Right atrium auricular region (tissue), 2 donors: ENCODE results near the gene IL4. TPM values are rescaled to one million over a fixed set of nuclear protein-coding genes. Genes with fewer than 3 reads are reported as not detected.

Experiments
- DNase-seq: peaks from one replicate; pipeline ENCODE4 v3.0.0-alpha.2; 2019; ENCODE audit warnings: low spot score
- H3K27ac ChIP-seq, 2 donors: fragments of 200-600 bp; sonication (generic); 1 replicate in 1 of 2; 2 replicates in 1 of 2; pipeline ENCODE4 v1.5.1; 2016 to 2019
- H3K27me3 ChIP-seq, 2 donors: fragments of 200-600 bp; sonication (generic); one replicate each; pipeline versions ENCODE4 v1.5.1 to v1.6.0; 2017 to 2019
- H3K36me3 ChIP-seq: fragments of 200-600 bp; sonication (generic); one replicate; pipeline ENCODE4 v1.5.1; 2016
- H3K4me1 ChIP-seq, 2 donors: fragments of 200-600 bp; sonication (generic); one replicate each; pipeline versions ENCODE4 v1.5.1 to v1.6.0; 2017 to 2019
- H3K4me3 ChIP-seq, 2 donors: fragments of 200-600 bp; sonication (generic); 1 replicate in 1 of 2; 2 replicates in 1 of 2; pipeline ENCODE4 v1.5.1; 2017 to 2019; ENCODE audit warnings: mild to moderate bottlenecking in 1 of 2, moderate library complexity in 1 of 2
- H3K9me3 ChIP-seq, 2 donors: fragments of 200-600 bp; sonication (generic); one replicate each; pipeline ENCODE4 v1.5.1; 2019
- total RNA-seq, 2 donors: library from RNA; depleted of rRNA; stranded (reverse); fragments of >200 nt; gene quantifications; one replicate each; pipeline ENCODE4 v1.1.0, GENCODE V29; 2016
- TF ChIP-seq, protein P1 (sequence below), 2 donors: fragments of 200-600 bp; sonication (generic); IDR thresholded peaks; one replicate each; pipeline ENCODE4 v1.5.1; 2019; ENCODE audit warnings: antibody characterized with exemption in 2 of 2

IL4 gene
- total RNA-seq, 2 donors from 2014 or later = not detected

DNA sequence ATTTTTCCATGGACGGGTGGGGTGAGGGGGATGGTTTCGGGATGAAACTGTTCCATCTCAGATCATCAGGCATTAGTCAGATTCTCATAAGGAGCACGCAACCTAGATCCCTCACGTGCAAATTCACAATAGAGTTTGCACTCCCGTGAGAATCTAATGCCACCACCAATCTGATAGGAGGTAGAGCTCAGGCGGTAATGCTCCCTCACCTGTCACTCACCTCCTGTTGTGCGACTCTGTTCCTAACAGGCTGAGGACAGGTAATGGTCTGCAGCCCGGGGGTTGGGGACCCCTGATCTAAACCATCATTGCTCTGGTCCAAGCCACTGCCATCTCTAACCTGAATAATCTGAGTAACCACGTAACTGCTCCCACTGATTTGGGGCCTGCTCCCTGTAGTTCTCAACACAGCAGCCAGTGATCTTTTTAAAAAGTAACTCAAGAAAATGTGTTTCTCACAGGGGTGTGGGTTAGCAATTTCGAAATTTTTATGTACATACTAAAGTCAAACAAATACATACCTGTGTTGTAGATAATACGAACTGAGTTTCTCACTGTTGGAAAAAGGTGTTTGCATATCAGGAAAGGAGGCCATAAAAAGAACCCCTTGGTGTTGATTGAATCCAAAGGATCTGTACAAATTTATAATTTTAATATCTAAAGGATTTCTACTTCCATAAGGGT, 27.1 kb upstream of the IL4 start:
- H3K36me3 ChIP-seq = peaks cover 6% of the 10 kb centered on the region
- H3K27me3 ChIP-seq = no peaks in the 10 kb centered on the region
- H3K4me3 ChIP-seq = no peak overlapping the region
- H3K9me3 ChIP-seq = peaks cover 0 to 9% of the 10 kb centered on the region in 2 donors
- no peaks in the 10 kb centered on the region for H3K4me1 ChIP-seq
- TF ChIP-seq, protein P1, sequence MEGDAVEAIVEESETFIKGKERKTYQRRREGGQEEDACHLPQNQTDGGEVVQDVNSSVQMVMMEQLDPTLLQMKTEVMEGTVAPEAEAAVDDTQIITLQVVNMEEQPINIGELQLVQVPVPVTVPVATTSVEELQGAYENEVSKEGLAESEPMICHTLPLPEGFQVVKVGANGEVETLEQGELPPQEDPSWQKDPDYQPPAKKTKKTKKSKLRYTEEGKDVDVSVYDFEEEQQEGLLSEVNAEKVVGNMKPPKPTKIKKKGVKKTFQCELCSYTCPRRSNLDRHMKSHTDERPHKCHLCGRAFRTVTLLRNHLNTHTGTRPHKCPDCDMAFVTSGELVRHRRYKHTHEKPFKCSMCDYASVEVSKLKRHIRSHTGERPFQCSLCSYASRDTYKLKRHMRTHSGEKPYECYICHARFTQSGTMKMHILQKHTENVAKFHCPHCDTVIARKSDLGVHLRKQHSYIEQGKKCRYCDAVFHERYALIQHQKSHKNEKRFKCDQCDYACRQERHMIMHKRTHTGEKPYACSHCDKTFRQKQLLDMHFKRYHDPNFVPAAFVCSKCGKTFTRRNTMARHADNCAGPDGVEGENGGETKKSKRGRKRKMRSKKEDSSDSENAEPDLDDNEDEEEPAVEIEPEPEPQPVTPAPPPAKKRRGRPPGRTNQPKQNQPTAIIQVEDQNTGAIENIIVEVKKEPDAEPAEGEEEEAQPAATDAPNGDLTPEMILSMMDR (IDR thresholded peaks at IDR 0.05) = no peak
- DNase-seq = no peak
- H3K27ac ChIP-seq = no peak overlapping the region

DNA sequence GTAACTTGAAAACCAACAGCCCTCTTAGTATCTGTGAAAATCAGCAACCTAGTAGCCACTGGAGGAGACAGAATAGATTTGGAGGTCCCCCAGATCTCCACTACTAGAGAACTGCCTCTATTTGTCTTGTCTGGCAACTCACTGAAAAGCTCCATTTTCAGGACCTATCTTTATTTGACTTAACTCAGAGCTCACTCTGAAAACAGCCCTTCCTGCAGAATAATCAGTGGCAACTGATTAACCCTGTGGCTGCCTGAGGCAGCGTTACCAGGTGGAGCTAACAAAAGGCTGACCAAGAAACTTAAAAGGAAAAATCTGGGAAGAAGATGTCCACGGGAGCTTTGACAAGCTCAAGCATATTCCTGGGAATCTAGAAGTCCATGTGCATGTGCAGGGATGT, 26.3 kb upstream of the IL4 start:
- no peak for DNase-seq
- peaks cover 0 to 9% of the 10 kb centered on the region in 2 donors for H3K9me3 ChIP-seq
- H3K4me3 ChIP-seq = no peak overlapping the region
- H3K36me3 ChIP-seq = peaks cover 6% of the 10 kb centered on the region
- no peak overlapping the region for H3K27ac ChIP-seq
- TF ChIP-seq, protein P1 (IDR thresholded peaks at IDR 0.05) = no peak
- H3K4me1 ChIP-seq = no peaks in the 10 kb centered on the region
- no peaks in the 10 kb centered on the region for H3K27me3 ChIP-seq

DNA sequence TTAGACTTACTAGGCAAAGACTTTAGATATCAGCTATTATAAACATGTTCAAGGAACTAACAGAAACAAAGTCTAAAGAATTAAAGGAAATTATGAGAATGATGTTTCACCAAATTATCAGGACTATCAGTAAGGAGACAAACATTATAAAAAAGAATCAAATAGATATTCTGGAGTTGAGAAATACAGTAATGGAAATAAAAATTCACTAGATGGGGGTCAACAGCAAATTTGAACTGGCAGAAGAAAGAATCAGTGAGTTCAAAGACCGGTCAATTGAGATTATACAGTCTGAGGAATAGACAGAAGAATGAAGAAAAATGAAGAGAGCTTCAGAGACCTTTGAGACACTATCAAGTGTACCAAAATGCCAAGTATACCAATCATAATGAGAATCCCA, 25.4 kb upstream of the IL4 start:
- no peak overlapping the region for H3K4me3 ChIP-seq
- no peaks in the 10 kb centered on the region for H3K4me1 ChIP-seq
- no peaks in the 10 kb centered on the region for H3K27me3 ChIP-seq
- no peak for DNase-seq
- H3K36me3 ChIP-seq = peaks cover under 1% of the 10 kb centered on the region
- H3K27ac ChIP-seq = no peak overlapping the region
- peaks cover 0 to 9% of the 10 kb centered on the region in 2 donors for H3K9me3 ChIP-seq
- TF ChIP-seq, protein P1 (IDR thresholded peaks at IDR 0.05) = no peak

DNA sequence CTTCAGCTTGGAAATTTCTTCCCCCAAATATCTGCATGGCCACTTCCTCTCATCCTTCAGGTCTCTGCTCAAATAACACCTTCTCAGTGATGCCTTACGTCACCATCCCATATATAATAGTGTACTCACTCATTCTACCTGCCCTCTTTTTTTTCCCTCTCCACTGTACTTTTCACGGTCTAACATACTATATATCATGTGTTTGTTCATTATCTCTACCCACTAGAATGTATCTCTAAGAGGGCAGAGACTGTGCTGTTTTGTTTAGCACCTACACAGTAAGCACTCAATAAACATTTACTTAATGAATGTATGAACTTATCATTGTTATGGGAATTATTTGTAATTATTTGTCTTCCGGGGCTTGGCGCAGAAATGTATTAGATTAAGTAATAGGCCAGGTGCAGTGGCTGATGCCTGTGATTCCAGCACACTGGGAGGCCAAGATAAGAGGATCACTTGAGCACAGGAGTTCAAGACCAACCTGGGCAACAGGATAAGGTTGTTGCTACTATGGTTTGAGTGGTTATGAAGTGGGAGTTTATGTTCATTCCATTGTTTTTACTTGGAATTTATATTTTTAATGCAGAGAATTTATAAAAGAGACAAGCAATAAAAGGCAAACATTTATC, 21.8 kb upstream of the IL4 start:
- TF ChIP-seq, protein P1 (IDR thresholded peaks at IDR 0.05) = no peak
- DNase-seq = no peak

DNA sequence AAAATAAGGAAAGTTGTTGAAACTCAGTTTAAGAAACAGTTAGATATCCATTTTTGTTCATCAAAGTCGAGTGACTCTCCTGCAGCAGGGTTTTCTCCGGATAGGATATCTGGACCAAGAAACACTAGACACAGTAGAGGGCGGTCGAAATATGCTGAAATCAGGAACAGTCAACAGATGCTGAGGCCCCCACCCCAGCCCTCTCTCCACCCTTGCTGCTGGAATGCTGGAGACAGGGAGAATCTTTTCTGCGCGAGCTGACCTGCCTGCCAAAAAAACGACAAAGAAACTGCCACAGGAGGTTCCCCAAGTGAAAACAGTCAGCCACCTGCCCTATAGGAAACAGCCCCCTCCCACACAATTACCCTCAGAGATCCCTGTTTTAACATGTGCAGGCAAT, 20.1 kb upstream of the IL4 start:
- no peaks in the 10 kb centered on the region for H3K36me3 ChIP-seq
- DNase-seq = no peak
- H3K4me1 ChIP-seq = peaks cover 0 to 13% of the 10 kb centered on the region in 2 donors
- H3K9me3 ChIP-seq = peaks cover 0 to 4% of the 10 kb centered on the region in 2 donors
- no peak overlapping the region for H3K27ac ChIP-seq
- TF ChIP-seq, protein P1 (IDR thresholded peaks at IDR 0.05) = no peak
- peaks cover 4 to 10% of the 10 kb centered on the region in 2 donors for H3K27me3 ChIP-seq
- no peak overlapping the region for H3K4me3 ChIP-seq

More for the DNA sequence above, 21.8 kb upstream of the IL4 start:
- Histone ChIP-seq H3K9me3 (peaks cover 0 to 9% of the 10 kb centered on the region in 2 donors), H3K4me1 (peaks cover 0 to 13% of the 10 kb centered on the region in 2 donors), H3K4me3 (no peak overlapping the region), H3K27me3 (peaks cover 4 to 10% of the 10 kb centered on the region in 2 donors), H3K36me3 (no peaks in the 10 kb centered on the region), H3K27ac (no peak overlapping the region)
